ENCODE data around the gene GAPVD1.

The GAPVD1 gene

DNA sequence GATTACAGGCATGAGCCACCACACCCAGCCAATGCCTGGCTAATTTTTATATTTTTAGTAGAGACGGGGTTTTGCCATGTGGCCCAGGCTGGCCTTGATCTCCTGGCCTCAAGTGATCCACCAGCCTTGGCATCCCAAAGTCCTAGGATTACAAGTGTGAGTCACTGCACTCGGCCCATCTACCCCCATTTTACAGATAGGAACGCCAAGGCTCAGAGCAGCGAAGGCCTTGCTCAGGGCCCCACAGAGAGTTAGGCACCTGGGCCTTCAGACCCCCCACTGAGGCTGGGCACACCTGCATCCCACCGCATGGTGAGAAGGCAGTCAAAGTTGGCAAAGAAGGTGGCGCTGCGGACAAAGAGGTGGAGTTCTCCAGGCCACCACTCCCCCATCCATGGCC lies 143.1 kb downstream of the GAPVD1 start:
- POLR2A ChIA-PET: no interaction called here
- CTCF ChIA-PET: no interaction called here
- no peak for TF ChIP-seq BHLHE40 (IDR thresholded peaks at IDR 0.05; ENCODE audit: borderline replicate concordance)
- no peak for TF ChIP-seq SUZ12 (IDR thresholded peaks at IDR 0.05)
- TF ChIP-seq SP1 (IDR thresholded peaks at IDR 0.05): no peak
- no peak for TF ChIP-seq CTBP1 (IDR thresholded peaks at IDR 0.05; ENCODE audit: borderline replicate concordance)
- no peak for TF ChIP-seq L3MBTL2 (conservative IDR thresholded peaks at IDR 0.05)
- no peak for TF ChIP-seq LEF1 (IDR thresholded peaks at IDR 0.05; ENCODE audit: borderline replicate concordance)
- TF ChIP-seq HDGF (IDR thresholded peaks at IDR 0.05; ENCODE audit: borderline replicate concordance): no peak
- no peak for DNase-seq (ENCODE audit: extremely low spot score)

DNA sequence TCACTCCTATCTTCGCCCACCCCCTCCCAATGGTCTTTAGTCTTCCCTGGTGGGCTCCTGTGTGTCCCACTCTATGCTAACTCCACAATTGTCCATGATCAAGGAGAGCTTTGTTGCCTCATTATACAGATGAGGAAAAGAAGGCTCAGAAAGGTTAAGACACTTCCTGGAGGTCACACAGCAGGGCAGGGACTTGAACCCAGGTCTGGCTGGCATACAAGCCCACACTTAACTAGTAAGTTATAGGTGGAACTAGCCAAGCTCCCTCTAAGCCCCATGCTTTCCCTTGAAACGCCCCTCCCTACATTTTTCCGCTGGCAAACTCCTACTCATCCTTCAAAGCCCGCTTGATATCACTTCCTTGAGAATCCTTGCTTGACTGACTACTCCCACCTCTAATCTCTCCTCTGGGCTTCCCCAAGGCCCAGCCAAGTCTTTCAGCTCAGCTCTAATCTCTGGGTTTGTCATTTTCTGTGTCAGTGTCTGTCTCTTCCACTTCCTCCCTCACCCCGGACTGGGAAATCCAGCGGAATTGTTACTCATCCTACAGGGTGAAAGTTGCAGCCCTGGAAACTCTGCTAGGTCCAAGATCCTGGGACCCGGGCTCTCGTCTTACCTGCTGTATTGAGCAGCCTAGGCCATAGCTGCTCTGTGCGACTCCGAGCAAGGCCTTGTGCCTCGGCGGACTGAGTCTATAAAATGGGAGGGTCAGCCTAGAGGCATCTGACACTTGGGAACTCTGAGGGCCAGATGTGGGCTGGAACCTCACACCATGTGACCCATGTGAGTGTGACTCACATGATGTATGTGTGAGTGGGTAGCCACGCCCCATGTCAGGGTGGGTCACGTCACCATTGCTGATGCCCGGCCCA lies 144.5 kb downstream of the GAPVD1 start:
- ChIA-PET CTCF (interaction anchor here (0.5 kb wide), 1 partner anchor 13 kb away, joined by 3 read pairs; no protein-coding TSS in a partner anchor), POLR2A (no interaction called here)
- TF ChIP-seq ARNT (IDR thresholded peaks at IDR 0.05): no peak
- TF ChIP-seq NFRKB (IDR thresholded peaks at IDR 0.05): no peak
- no peak for TF ChIP-seq FOXM1 (IDR thresholded peaks at IDR 0.05; ENCODE audit: borderline replicate concordance)
- no peak for TF ChIP-seq ZNF384 (IDR thresholded peaks at IDR 0.05)
- no peak for TF ChIP-seq SP1 (IDR thresholded peaks at IDR 0.05)
- DNase-seq (ENCODE audit: extremely low spot score): no peak

DNA sequence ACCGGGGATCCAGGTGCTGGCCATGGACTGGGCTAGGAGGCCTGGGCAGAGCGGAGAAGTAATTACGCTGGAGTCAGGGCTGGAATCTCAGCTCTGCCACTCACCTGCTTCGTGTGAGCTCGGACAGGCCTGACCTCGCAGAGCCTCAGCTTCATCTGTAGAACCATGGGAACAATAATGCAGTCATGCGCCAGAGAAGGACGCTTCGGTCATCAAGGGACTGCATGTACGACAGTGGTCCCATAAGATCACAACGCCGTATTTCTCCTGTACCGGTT lies 145.1 kb downstream of the GAPVD1 start:
- TF ChIP-seq SUZ12 (IDR thresholded peaks at IDR 0.05) (no peak), ARNT (IDR thresholded peaks at IDR 0.05) (no peak), ELF4 (IDR thresholded peaks at IDR 0.05) (no peak), BHLHE40 (IDR thresholded peaks at IDR 0.05; ENCODE audit: borderline replicate concordance) (no peak), TARDBP (IDR thresholded peaks at IDR 0.05) (no peak), ZNF384 (IDR thresholded peaks at IDR 0.05) (no peak), FOXM1 (IDR thresholded peaks at IDR 0.05; ENCODE audit: borderline replicate concordance) (no peak), HDGF (IDR thresholded peaks at IDR 0.05; ENCODE audit: borderline replicate concordance) (no peak), SP1 (IDR thresholded peaks at IDR 0.05) (no peak), FOXK2 (IDR thresholded peaks at IDR 0.05) (no peak), L3MBTL2 (conservative IDR thresholded peaks at IDR 0.05) (no peak), FOXA1 (IDR thresholded peaks at IDR 0.05) (no peak), CTBP1 (IDR thresholded peaks at IDR 0.05; ENCODE audit: borderline replicate concordance) (no peak)
- TF ChIP-seq, protein P1, sequence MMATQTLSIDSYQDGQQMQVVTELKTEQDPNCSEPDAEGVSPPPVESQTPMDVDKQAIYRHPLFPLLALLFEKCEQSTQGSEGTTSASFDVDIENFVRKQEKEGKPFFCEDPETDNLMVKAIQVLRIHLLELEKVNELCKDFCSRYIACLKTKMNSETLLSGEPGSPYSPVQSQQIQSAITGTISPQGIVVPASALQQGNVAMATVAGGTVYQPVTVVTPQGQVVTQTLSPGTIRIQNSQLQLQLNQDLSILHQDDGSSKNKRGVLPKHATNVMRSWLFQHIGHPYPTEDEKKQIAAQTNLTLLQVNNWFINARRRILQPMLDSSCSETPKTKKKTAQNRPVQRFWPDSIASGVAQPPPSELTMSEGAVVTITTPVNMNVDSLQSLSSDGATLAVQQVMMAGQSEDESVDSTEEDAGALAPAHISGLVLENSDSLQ (IDR thresholded peaks at IDR 0.05): no peak
- CTCF ChIA-PET: interaction anchor here (1.1 kb wide), 1 partner anchor 992 kb away, joined by 4 read pairs; no protein-coding TSS in a partner anchor
- no peak for DNase-seq (ENCODE audit: extremely low spot score)
- POLR2A ChIA-PET: no interaction called here

DNA sequence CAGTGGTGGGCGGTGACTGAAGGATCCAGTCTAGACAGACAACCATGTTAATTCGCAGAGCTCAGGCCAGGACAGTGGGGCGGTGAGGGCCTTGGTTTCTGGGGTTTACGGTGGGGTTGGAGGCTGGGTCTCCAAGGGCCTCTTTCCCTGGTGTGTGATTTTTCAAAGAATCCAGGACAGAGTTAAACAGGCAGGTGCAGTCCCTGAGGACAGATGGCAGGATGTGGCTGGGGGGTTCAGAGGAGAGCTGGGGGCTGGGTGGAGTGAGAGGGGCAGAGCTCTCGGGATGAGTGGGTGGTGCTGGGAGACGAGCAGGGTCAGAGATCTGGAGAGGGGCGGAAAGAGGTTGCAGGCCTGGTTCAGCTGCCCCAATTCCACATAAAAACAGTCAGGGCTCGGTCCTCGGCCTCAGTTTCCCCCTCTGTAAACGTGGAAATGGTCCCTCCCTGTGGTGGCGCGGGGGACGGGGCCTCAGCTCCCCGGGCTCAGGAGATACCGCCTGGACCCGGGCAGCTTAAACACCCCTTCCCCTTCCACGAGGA lies 145.9 kb downstream of the GAPVD1 start:
- TF ChIP-seq ZNF384 (IDR thresholded peaks at IDR 0.05) (no peak), ARNT (IDR thresholded peaks at IDR 0.05) (no peak), CTBP1 (IDR thresholded peaks at IDR 0.05; ENCODE audit: borderline replicate concordance) (no peak), LEF1 (IDR thresholded peaks at IDR 0.05; ENCODE audit: borderline replicate concordance) (no peak), ELF4 (IDR thresholded peaks at IDR 0.05) (no peak), L3MBTL2 (conservative IDR thresholded peaks at IDR 0.05) (no peak), BHLHE40 (IDR thresholded peaks at IDR 0.05; ENCODE audit: borderline replicate concordance) (no peak), NFRKB (IDR thresholded peaks at IDR 0.05) (no peak), SUZ12 (IDR thresholded peaks at IDR 0.05) (no peak), SP1 (IDR thresholded peaks at IDR 0.05) (no peak), TARDBP (IDR thresholded peaks at IDR 0.05) (no peak)
- POLR2A ChIA-PET: no interaction called here
- CTCF ChIA-PET: interaction anchor here (0.5 to 1.5 kb wide), 8 partner anchors 84 to 1149 kb away, joined by 3 to 4 read pairs (median 3); no protein-coding TSS in a partner anchor
- DNase-seq (ENCODE audit: extremely low spot score): no peak

DNA sequence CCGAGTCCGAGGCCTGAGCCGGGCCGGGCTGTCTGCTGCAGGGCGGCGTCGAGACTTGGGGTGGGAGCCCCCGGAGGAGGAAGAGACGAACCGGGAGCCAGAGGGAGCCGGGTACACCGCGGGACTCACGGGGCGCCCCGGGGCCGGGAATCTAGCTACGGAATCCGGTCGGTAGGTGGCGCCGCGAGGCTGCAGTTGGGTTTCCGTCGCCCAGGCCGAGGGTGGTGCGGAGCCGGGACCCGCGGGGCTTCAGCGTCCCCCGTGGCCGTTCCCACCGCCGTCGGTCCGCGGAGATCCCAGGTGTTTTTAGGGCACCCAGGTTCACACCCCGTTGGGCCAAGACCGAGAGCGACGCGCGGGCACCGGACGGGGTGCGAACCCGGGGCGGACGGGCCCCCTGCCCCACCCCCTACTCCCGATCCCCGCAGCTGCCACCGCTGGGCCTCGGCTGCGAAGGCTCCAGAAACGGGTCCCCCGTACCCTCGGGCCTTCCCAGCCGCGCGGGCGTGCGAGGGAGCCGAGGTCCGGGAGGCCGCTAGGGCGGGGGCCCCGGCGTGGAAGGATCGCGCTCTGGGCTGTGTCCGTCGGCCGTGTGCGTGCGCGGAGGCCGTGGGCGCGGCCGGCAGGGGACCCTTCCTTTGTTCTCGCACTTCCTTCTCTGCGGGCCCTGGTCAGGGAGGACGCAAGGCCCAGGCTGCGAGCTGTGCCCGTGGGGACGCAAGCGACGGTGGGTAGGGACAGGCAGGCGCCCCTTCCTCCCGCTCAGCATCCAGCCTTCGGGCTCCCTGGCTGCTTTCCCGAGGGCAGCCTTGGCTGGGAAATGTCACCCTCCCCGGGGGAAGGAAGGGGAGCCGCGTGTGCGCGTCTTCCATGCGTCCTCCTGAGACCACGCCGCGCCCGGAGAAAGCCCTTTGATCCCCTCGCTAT lies 146.6 kb downstream of the GAPVD1 start:
- ChIA-PET POLR2A (no interaction called here), CTCF (interaction anchor here (0.6 to 1.5 kb wide), 7 partner anchors 83 to 1091 kb away, joined by 3 to 4 read pairs (median 3); no protein-coding TSS in a partner anchor)
- no peak for TF ChIP-seq NFRKB (IDR thresholded peaks at IDR 0.05)
- peak; percentile 91 for DNase-seq (ENCODE audit: extremely low spot score)

DNA sequence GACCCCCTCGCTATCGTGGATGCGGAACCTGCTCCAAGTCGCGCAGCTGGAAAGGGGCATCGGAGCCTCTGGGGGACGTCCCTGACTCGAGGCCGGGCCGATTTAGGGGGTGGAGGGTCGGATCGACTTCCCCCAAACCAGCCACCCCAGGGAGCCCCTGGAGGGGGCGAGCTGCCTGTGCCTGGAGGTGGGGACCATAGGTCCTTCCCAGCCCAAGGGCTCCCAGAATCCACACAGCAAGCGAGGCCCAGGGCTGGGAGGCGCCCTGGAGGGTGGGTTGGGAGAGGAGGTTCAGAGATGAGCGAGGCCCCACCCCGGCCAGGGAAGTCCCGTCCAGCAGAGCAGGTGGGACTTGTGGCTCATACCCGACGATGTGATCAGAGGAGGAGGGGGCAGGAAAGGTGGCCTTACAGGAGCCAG lies 147.6 kb downstream of the GAPVD1 start:
- no peak for DNase-seq (ENCODE audit: extremely low spot score)
- TF ChIP-seq TARDBP (IDR thresholded peaks at IDR 0.05) (no peak), ELF4 (IDR thresholded peaks at IDR 0.05) (no peak), HDGF (IDR thresholded peaks at IDR 0.05; ENCODE audit: borderline replicate concordance) (no peak), L3MBTL2 (conservative IDR thresholded peaks at IDR 0.05) (no peak), NFRKB (IDR thresholded peaks at IDR 0.05) (no peak), ZNF384 (IDR thresholded peaks at IDR 0.05) (no peak), SUZ12 (IDR thresholded peaks at IDR 0.05) (no peak), CTBP1 (IDR thresholded peaks at IDR 0.05; ENCODE audit: borderline replicate concordance) (no peak), BHLHE40 (IDR thresholded peaks at IDR 0.05; ENCODE audit: borderline replicate concordance) (no peak), SP1 (IDR thresholded peaks at IDR 0.05) (no peak), FOXK2 (IDR thresholded peaks at IDR 0.05) (no peak), FOXA1 (IDR thresholded peaks at IDR 0.05) (no peak)
- CTCF ChIA-PET: no interaction called here
- POLR2A ChIA-PET: interaction anchor here (1.3 kb wide), 1 partner anchor 13 kb away, joined by 3 read pairs; no protein-coding TSS in a partner anchor

Data from HEK293T (cell line).